ENCODE measurements around the gene TBC1D20. TPM values are rescaled to one million over a fixed set of nuclear protein-coding genes. Genes with fewer than 3 reads are reported as not detected.
"Not testable (repeated sequence)": the region's sequence is repeated elsewhere in the genome, so short reads cannot be mapped to it uniquely, and the experiment has no call there.

The TBC1D20 gene
- total RNA-seq, 6 experiments from 2014 or later = 36.7 to 47.0 (median 42.1) TPM

GRCh38 chr20:478010-478948 lies 15.9 kb upstream of the TBC1D20 start:
- peaks cover 13% of the 10 kb centered on the region for H3K4me1 Mint-ChIP-seq (ENCODE audit: low read depth)
- no peak overlapping the region for H3K4me3 Mint-ChIP-seq
- peaks cover 4% of the 10 kb centered on the region for H3K27me3 Mint-ChIP-seq (ENCODE audit: insufficient read depth)
- no peaks in the 10 kb centered on the region for H3K9me3 Mint-ChIP-seq
- peak overlapping the region; percentile 62; the same call in 1 of the 2 replicates for H3K27ac Mint-ChIP-seq
- no peak for TF ChIP-seq CTCF (IDR thresholded peaks at IDR 0.05)
- H3K36me3 Mint-ChIP-seq (ENCODE audit: low read depth) = peaks cover 26% of the 10 kb centered on the region
- DNase-seq = no peak

GRCh38 chr20:476561-477249 lies 14.4 kb upstream of the TBC1D20 start:
- Mint-ChIP-seq H3K4me1 (ENCODE audit: low read depth) (peaks cover 13% of the 10 kb centered on the region), H3K36me3 (ENCODE audit: low read depth) (peaks cover 27% of the 10 kb centered on the region)
- H3K27ac Mint-ChIP-seq; H3K27me3 Mint-ChIP-seq (ENCODE audit: insufficient read depth); DNase-seq; H3K4me3 Mint-ChIP-seq; H3K9me3 Mint-ChIP-seq: not testable (repeated sequence)

GRCh38 chr20:475463-476357 lies 13.4 kb upstream of the TBC1D20 start:
- H3K27me3 Mint-ChIP-seq (ENCODE audit: insufficient read depth) = peaks cover 4% of the 10 kb centered on the region
- DNase-seq = no peak
- no peak overlapping the region for H3K27ac Mint-ChIP-seq
- H3K36me3 Mint-ChIP-seq (ENCODE audit: low read depth) = peaks cover 27% of the 10 kb centered on the region
- no peak overlapping the region for H3K4me3 Mint-ChIP-seq
- TF ChIP-seq CTCF (IDR thresholded peaks at IDR 0.05) = no peak
- H3K9me3 Mint-ChIP-seq = peaks cover 2% of the 10 kb centered on the region; the same call in 1 of the 2 replicates
- peaks cover 13% of the 10 kb centered on the region for H3K4me1 Mint-ChIP-seq (ENCODE audit: low read depth)

GRCh38 chr20:474581-474980 lies 12.2 kb upstream of the TBC1D20 start:
- Mint-ChIP-seq H3K27ac (no peak overlapping the region), H3K4me3 (no peak overlapping the region), H3K9me3 (peaks cover 12% of the 10 kb centered on the region), H3K27me3 (ENCODE audit: insufficient read depth) (peaks cover 5% of the 10 kb centered on the region), H3K36me3 (ENCODE audit: low read depth) (peaks cover 24% of the 10 kb centered on the region), H3K4me1 (ENCODE audit: low read depth) (peaks cover 12% of the 10 kb centered on the region)
- no peak for TF ChIP-seq CTCF (IDR thresholded peaks at IDR 0.05)
- DNase-seq = no peak

GRCh38 chr20:472889-473292 lies 10.6 kb upstream of the TBC1D20 start:
- H3K4me1 Mint-ChIP-seq (ENCODE audit: low read depth) = no peaks in the 10 kb centered on the region
- peaks cover 20% of the 10 kb centered on the region for H3K9me3 Mint-ChIP-seq
- H3K36me3 Mint-ChIP-seq (ENCODE audit: low read depth) = peaks cover 23% of the 10 kb centered on the region
- H3K27me3 Mint-ChIP-seq (ENCODE audit: insufficient read depth) = peaks cover 14% of the 10 kb centered on the region
- no peak for TF ChIP-seq CTCF (IDR thresholded peaks at IDR 0.05)
- H3K27ac Mint-ChIP-seq = no peak overlapping the region
- no peak overlapping the region for H3K4me3 Mint-ChIP-seq
- no peak for DNase-seq
